GM19023 (cell line): ENCODE data around the gene CNNM1.

Experiments
- ATAC-seq: cut with Tn5 transposase; IDR thresholded peaks from one replicate; pipeline ENCODE4 v1.9.1; 2021; ENCODE audit warnings: mild to moderate bottlenecking, moderate library complexity; ENCODE audit not compliant: unreplicated experiment

CNNM1 gene

GRCh38 chr10:99337311-99337811 is 8.2 kb downstream of the CNNM1 start:
- no peak for ATAC-seq

GRCh38 chr10:99337901-99338300 is 8.7 kb downstream of the CNNM1 start:
- no peak for ATAC-seq

GRCh38 chr10:99339077-99339476 is 9.9 kb downstream of the CNNM1 start:
- ATAC-seq = no peak

- no peak for ATAC-seq
Measured at GRCh38 chr10:99339563-99340047, 10.4 kb downstream of the CNNM1 start.

- no peak for ATAC-seq
Measured at GRCh38 chr10:99340650-99341049, 11.5 kb downstream of the CNNM1 start.

GRCh38 chr10:99341248-99341647 is 12.1 kb downstream of the CNNM1 start:
- no peak for ATAC-seq

GRCh38 chr10:99341860-99342490 is 12.8 kb downstream of the CNNM1 start:
- ATAC-seq = no peak

GRCh38 chr10:99343262-99343661 is 14.1 kb downstream of the CNNM1 start:
- ATAC-seq = no peak

GRCh38 chr10:99344715-99345114 is 15.6 kb downstream of the CNNM1 start:
- no peak for ATAC-seq

- no peak for ATAC-seq
Measured at GRCh38 chr10:99345350-99345749, 16.2 kb downstream of the CNNM1 start.

- no peak for ATAC-seq
Measured at GRCh38 chr10:99346247-99346646, 17.1 kb downstream of the CNNM1 start.

- ATAC-seq = no peak
Measured at GRCh38 chr10:99347672-99348071, 18.5 kb downstream of the CNNM1 start.

GRCh38 chr10:99353182-99353581 is 24.0 kb downstream of the CNNM1 start:
- no peak for ATAC-seq

- ATAC-seq = no peak
Measured at GRCh38 chr10:99357691-99358090, 28.5 kb downstream of the CNNM1 start.

GRCh38 chr10:99358101-99358500 is 28.9 kb downstream of the CNNM1 start:
- ATAC-seq = no peak

- ATAC-seq = no peak
Measured at GRCh38 chr10:99360934-99361333, 31.8 kb downstream of the CNNM1 start.

- ATAC-seq = no peak
Measured at GRCh38 chr10:99364125-99364524, 35.0 kb downstream of the CNNM1 start.

GRCh38 chr10:99365311-99365710 is 36.2 kb downstream of the CNNM1 start:
- ATAC-seq = no peak

GRCh38 chr10:99365736-99366135 is 36.6 kb downstream of the CNNM1 start:
- ATAC-seq = no peak

- ATAC-seq = no peak
Measured at GRCh38 chr10:99366666-99367065, 37.5 kb downstream of the CNNM1 start.

- no peak for ATAC-seq
Measured at GRCh38 chr10:99368646-99369045, 39.5 kb downstream of the CNNM1 start.

- no peak for ATAC-seq
Measured at GRCh38 chr10:99369126-99369525, 40.0 kb downstream of the CNNM1 start.

- ATAC-seq = no peak
Measured at GRCh38 chr10:99369551-99369950, 40.4 kb downstream of the CNNM1 start.
